Sigmoid colon (tissue), 7 donors: ENCODE results near the gene SLC35A2. TPM values are rescaled to one million over a fixed set of nuclear protein-coding genes. Genes with fewer than 3 reads are reported as not detected.

Source experiments
- DNase-seq: peaks from one replicate; pipeline ENCODE4 v3.0.0-alpha.2; 2019
- H3K27ac ChIP-seq, 4 donors: fragments of 200-600 bp; sonication (generic); one replicate each; pipeline ENCODE4 v1.5.1; 2016 to 2019; ENCODE audit warnings: mild to moderate bottlenecking in 1 of 4
- H3K27me3 ChIP-seq, 3 donors: fragments of 200-600 bp; sonication (generic); one replicate each; pipeline ENCODE4 v1.5.1; 2019; ENCODE audit warnings: mild to moderate bottlenecking in 1 of 3
- H3K36me3 ChIP-seq, 4 donors: fragments of 200-600 bp; sonication (generic); one replicate each; pipeline ENCODE4 v1.5.1; 2016 to 2019
- H3K4me1 ChIP-seq, 4 donors: fragments of 200-600 bp; sonication (generic); one replicate each; pipeline ENCODE4 v1.5.1; 2017 to 2019
- H3K4me3 ChIP-seq, 4 donors: fragments of 200-600 bp; sonication (generic); one replicate each; pipeline ENCODE4 v1.5.1; 2017 to 2019; ENCODE audit warnings: mild to moderate bottlenecking in 2 of 4, moderate library complexity in 1 of 4
- H3K9me3 ChIP-seq, 4 donors: fragments of 200-600 bp in 3 of 4; sonication (generic) in 3 of 4; one replicate each; pipeline versions ENCODE4 v1.5.1 to v1.6.1; 2013 to 2019
- CTCF ChIP-seq, 4 experiments: fragments of 450-650 bp in 3 of 4; fragments of 200-600 bp in 1 of 4; IDR thresholded peaks; one replicate each; pipeline ENCODE4 v1.5.1; 2016 to 2019; ENCODE audit warnings: antibody characterized with exemption in 4 of 4, mild to moderate bottlenecking in 3 of 4, moderate library complexity in 2 of 4
- EP300 ChIP-seq, 4 donors: sonication (generic); formaldehyde crosslinking; IDR thresholded peaks; one replicate each; pipeline ENCODE4 v1.6.1; 2017; ENCODE audit warnings: antibody characterized with exemption in 4 of 4
- POLR2A ChIP-seq, 2 donors: fragments of 450-650 bp; IDR thresholded peaks; one replicate each; pipeline ENCODE4 v1.6.1; 2016; ENCODE audit warnings: antibody characterized with exemption in 2 of 2, mild to moderate bottlenecking in 2 of 2, moderate library complexity in 2 of 2
- POLR2AphosphoS5 ChIP-seq, 4 donors: sonication (generic); formaldehyde crosslinking; IDR thresholded peaks; one replicate each; pipeline ENCODE4 v1.6.1; 2017; ENCODE audit warnings: antibody characterized with exemption in 4 of 4
- WGBS, 2 donors: extraction: QIAGEN DNeasy Blood & Tissue Kit; methylation state at CpG; one replicate each; pipeline ENCODE4 v1.1.7; 2013; 5-methylcytosine and 5-hydroxymethylcytosine counted together
- intact Hi-C: fragments of 100-400 bp; cut with DNase I; formaldehyde crosslinking; loops from one replicate; pipeline ENCODE4 v1.15.1; 2023
- polyA plus RNA-seq, 3 donors: library from polyadenylated mRNA; stranded (reverse); fragments of 200-250 nt; gene quantifications; one replicate each; pipeline ENCODE4 v1.2.3, GENCODE V29; 2013
- total RNA-seq, 4 donors: library from RNA; depleted of rRNA; stranded (reverse); fragments of >200 nt; gene quantifications; one replicate each; pipeline ENCODE4 v1.1.0, GENCODE V29; 2016
- donor health status: healthy with polysubstance abuse.
- donor health status: Bipolar disorder and iron deficiency.
- donor health status: healthy.

SLC35A2 gene
- total and polyA plus RNA-seq, 7 donors, result 5.6 to 43.9 (median 6.4) TPM

GRCh38 chrX:48957477-48957826 lies 46.0 kb upstream of the SLC35A2 start, which contains the start of gene OTUD5:
Gene OTUD5, minus strand, starts transcription at chrX:48957607. Its CDS starts 37 bp downstream, at chrX:48957570.
- no peaks in the 10 kb centered on the region for H3K9me3 ChIP-seq
- DNase-seq, result no peak
- H3K4me3 ChIP-seq, result peak within 1 kb of the TSS; percentile 45 to 71 (median 70)
- 0 to 1% methylated on average over 53 of the region's 53 CpGs for WGBS, 2 donors
- peaks cover 0 to 13% (median 2%) of the 10 kb centered on the region in 4 donors for H3K36me3 ChIP-seq
- H3K27ac ChIP-seq, result peak within 1 kb of the TSS; percentile 89 to 90 (median 90)
- peaks cover 0 to 49% (median 30%) of the 10 kb centered on the region in 4 donors for H3K4me1 ChIP-seq
- intact Hi-C loops, result loop anchor here (5.0 to 10.0 kb wide), 3 partner anchors 65 to 263 kb away; partner anchors contain the start of genes HDAC6 and SUV39H1
- TF ChIP-seq EP300 (IDR thresholded peaks at IDR 0.05) (no peak), POLR2AphosphoS5 (IDR thresholded peaks at IDR 0.05) (peak in 1 of 4 donors; percentile 10)
- no peaks in the 10 kb centered on the region for H3K27me3 ChIP-seq

- Histone ChIP-seq H3K9me3 (no peaks in the 10 kb centered on the region), H3K27me3 (no peaks in the 10 kb centered on the region), H3K36me3 (peaks cover 0 to 13% (median 2%) of the 10 kb centered on the region in 4 donors), H3K4me1 (peaks cover 0 to 54% (median 31%) of the 10 kb centered on the region in 4 donors), H3K4me3 (peak overlapping the region; percentile 45 to 71 (median 70)), H3K27ac (peak overlapping the region; percentile 89 to 90 (median 90))
- WGBS, 2 donors, result 1 to 2% methylated on average over 61 of the region's 61 CpGs
- DNase-seq, result no peak
- TF ChIP-seq CTCF (IDR thresholded peaks at IDR 0.05) (no peak), EP300 (IDR thresholded peaks at IDR 0.05) (no peak), POLR2A (IDR thresholded peaks at IDR 0.05) (no peak)
- intact Hi-C loops, result loop anchor here (5.0 to 10.0 kb wide), 3 partner anchors 65 to 262 kb away; partner anchors contain the start of genes HDAC6 and SUV39H1
Observed at GRCh38 chrX:48956728-48957414, 45.4 kb upstream of the SLC35A2 start.

- no peak for DNase-seq
- H3K27ac ChIP-seq, result no peak overlapping the region
- no peak overlapping the region for H3K4me3 ChIP-seq
- WGBS, 2 donors, result 94 to 100% methylated on average over 1 of the region's 1 CpG
- peaks cover 0 to 5% (median 0%) of the 10 kb centered on the region in 4 donors for H3K36me3 ChIP-seq
- intact Hi-C loops, result no loop called here
- TF ChIP-seq POLR2A (IDR thresholded peaks at IDR 0.05) (no peak), POLR2AphosphoS5 (IDR thresholded peaks at IDR 0.05) (no peak), CTCF (IDR thresholded peaks at IDR 0.05) (no peak), EP300 (IDR thresholded peaks at IDR 0.05) (no peak)
- H3K4me1 ChIP-seq, result peaks cover 0 to 30% (median 11%) of the 10 kb centered on the region in 4 donors
- H3K27me3 ChIP-seq, result no peaks in the 10 kb centered on the region
- H3K9me3 ChIP-seq, result no peaks in the 10 kb centered on the region
Observed at GRCh38 chrX:48948589-48948988, 37.1 kb upstream of the SLC35A2 start.

- peaks cover 0 to 13% (median 0%) of the 10 kb centered on the region in 4 donors for H3K4me1 ChIP-seq
- DNase-seq, result no peak
- 59 to 62% methylated on average over 8 of the region's 8 CpGs for WGBS, 2 donors
- no peaks in the 10 kb centered on the region for H3K27me3 ChIP-seq
- H3K27ac ChIP-seq, result no peak overlapping the region
- no peak overlapping the region for H3K4me3 ChIP-seq
- peaks cover 0 to 5% (median 0%) of the 10 kb centered on the region in 4 donors for H3K36me3 ChIP-seq
- no peaks in the 10 kb centered on the region for H3K9me3 ChIP-seq
- TF ChIP-seq CTCF (IDR thresholded peaks at IDR 0.05) (peak in 2 of 4 experiments; percentile 21 to 51), POLR2AphosphoS5 (IDR thresholded peaks at IDR 0.05) (no peak), POLR2A (IDR thresholded peaks at IDR 0.05) (no peak), EP300 (IDR thresholded peaks at IDR 0.05) (no peak)
- intact Hi-C loops, result no loop called here
Observed at GRCh38 chrX:48945517-48946348, 34.3 kb upstream of the SLC35A2 start.

- no peak for DNase-seq
- Histone ChIP-seq H3K9me3 (no peaks in the 10 kb centered on the region), H3K4me1 (peaks cover 0 to 16% (median 0%) of the 10 kb centered on the region in 4 donors), H3K36me3 (peaks cover 0 to 5% (median 0%) of the 10 kb centered on the region in 4 donors), H3K4me3 (no peak overlapping the region), H3K27me3 (no peaks in the 10 kb centered on the region), H3K27ac (no peak overlapping the region)
- no peak for TF ChIP-seq POLR2AphosphoS5 (IDR thresholded peaks at IDR 0.05)
- TF ChIP-seq CTCF (IDR thresholded peaks at IDR 0.05), result no peak
- no peak for TF ChIP-seq EP300 (IDR thresholded peaks at IDR 0.05)
- no peak for TF ChIP-seq POLR2A (IDR thresholded peaks at IDR 0.05)
- 76 to 90% methylated on average over 2 of the region's 2 CpGs for WGBS, 2 donors
- intact Hi-C loops, result no loop called here
Observed at GRCh38 chrX:48942895-48943294, 31.4 kb upstream of the SLC35A2 start.
